Fibroblast of lung (primary cell): Measurements from ENCODE around the gene BBLN. TPM values are rescaled to one million over a fixed set of nuclear protein-coding genes. Genes with fewer than 3 reads are reported as not detected.

Experiments
- DNase-seq, 2 donors: peaks; one replicate each; pipeline versions ENCODE4 v3.0.0 to v3.0.0-alpha.2; 2010; ENCODE audit warnings: low read depth in 2 of 2
- H2AFZ ChIP-seq: 2 replicates; pipeline ENCODE4 v1.5.1; 2012; ENCODE audit warnings: low read length, control low read depth, inconsistent platforms
- H3K27ac ChIP-seq: 2 replicates; pipeline ENCODE4 v1.5.1; 2011; ENCODE audit warnings: low read length, control low read depth; ENCODE audit not compliant: insufficient read depth
- H3K27me3 ChIP-seq: 2 replicates; pipeline ENCODE4 v1.5.1; 2011; ENCODE audit warnings: mild to moderate bottlenecking, low read length; ENCODE audit not compliant: control insufficient read depth, insufficient read depth
- H3K36me3 ChIP-seq: 2 replicates; pipeline ENCODE4 v1.5.1; 2011; ENCODE audit warnings: low read length; ENCODE audit not compliant: control insufficient read depth, insufficient read depth
- H3K4me1 ChIP-seq: 2 replicates; pipeline ENCODE4 v1.5.1; 2011; ENCODE audit warnings: low read length; ENCODE audit not compliant: control insufficient read depth, insufficient read depth; ENCODE audit errors: extremely low read depth
- H3K4me2 ChIP-seq: 2 replicates; pipeline ENCODE4 v1.5.1; 2011; ENCODE audit warnings: low read length, control low read depth; ENCODE audit not compliant: insufficient read depth; ENCODE audit errors: extremely low read depth
- H3K4me3 ChIP-seq, 4 experiments: fragments of 200-600 bp in 1 of 4; sonication (generic) in 1 of 4; replicated peaks in 1 of 4; 2 replicates each; pipeline ENCODE4 v1.5.1; 2011 to 2016; ENCODE audit warnings: low read length in 4 of 4, low read depth in 3 of 4, mild to moderate bottlenecking in 3 of 4, control low read depth in 2 of 4, inconsistent platforms in 1 of 4, mixed read lengths in 1 of 4; ENCODE audit not compliant: insufficient read depth in 1 of 4; ENCODE audit errors: control extremely low read depth in 1 of 4
- H3K79me2 ChIP-seq: 2 replicates; pipeline ENCODE4 v1.5.1; 2012; ENCODE audit warnings: mild to moderate bottlenecking, low read length, inconsistent platforms; ENCODE audit not compliant: control insufficient read depth, insufficient read depth
- H3K9ac ChIP-seq: 2 replicates; pipeline ENCODE4 v1.5.1; 2011; ENCODE audit warnings: mild to moderate bottlenecking, low read length, control low read depth; ENCODE audit not compliant: insufficient read depth
- H3K9me3 ChIP-seq: 2 replicates; pipeline ENCODE4 v1.5.1; 2012; ENCODE audit warnings: low read depth, low read length; ENCODE audit not compliant: control insufficient read depth, insufficient read depth
- H4K20me1 ChIP-seq: 2 replicates; pipeline ENCODE4 v1.5.1; 2011; ENCODE audit warnings: low read length; ENCODE audit not compliant: control insufficient read depth, insufficient read depth; ENCODE audit errors: extremely low read depth
- CTCF ChIP-seq, 2 donors: IDR thresholded peaks in 1 of 2; conservative IDR thresholded peaks in 1 of 2; 1 replicate in 1 of 2; 2 replicates in 1 of 2; pipeline ENCODE4 v1.5.1; 2011 to 2012; ENCODE audit warnings: low read length in 2 of 2, control low read depth in 1 of 2, inconsistent platforms in 1 of 2, low read depth in 1 of 2, mild to moderate bottlenecking in 1 of 2
- EZH2 ChIP-seq: IDR thresholded peaks from 2 replicates; pipeline ENCODE4 v1.5.1; 2012; ENCODE audit warnings: low read length, control low read depth, mild to moderate bottlenecking; ENCODE audit errors: missing control alignments
- polyA plus RNA-seq, 2 donors: library from polyadenylated mRNA; depleted of rRNA in 1 of 2; stranded (reverse) in 1 of 2; unstranded in 1 of 2; fragments of >200 nt; gene quantifications; 2 replicates each; pipeline ENCODE4 v1.2.1, GENCODE V29; 2011 to 2012; ENCODE audit warnings: missing spikeins in 1 of 2
- total RNA-seq: library from RNA; depleted of rRNA; stranded (reverse); fragments of >200 nt; gene quantifications from 2 replicates; pipeline ENCODE4 v1.2.1, GENCODE V29; 2014

The BBLN gene
- total and polyA plus RNA-seq, 2 donors (not counting 1 experiment from before 2014, with no cell fraction given): 23.8 to 29.4 TPM

- H3K79me2 ChIP-seq: no peaks in the 10 kb centered on the region
- H3K27ac ChIP-seq: peak overlapping the region; percentile 57
Measured at GRCh38 chr9:128160603-128160987, 530 bp downstream of the BBLN start.

GRCh38 chr9:128161215-128161902, 1.3 kb downstream of the BBLN start:
- Histone ChIP-seq H4K20me1 (no peaks in the 10 kb centered on the region), H3K9me3 (no peaks in the 10 kb centered on the region), H3K36me3 (peaks cover 7% of the 10 kb centered on the region), H3K27ac (no peak overlapping the region), H3K9ac (no peak overlapping the region), H2AFZ (no peak overlapping the region), H3K27me3 (no peaks in the 10 kb centered on the region), H3K4me3 (peak overlapping the region in 3 of 4 experiments; percentile 67 to 93 (median 80)), H3K4me2 (peak overlapping the region; percentile 86), H3K79me2 (no peaks in the 10 kb centered on the region), H3K4me1 (no peaks in the 10 kb centered on the region)
- DNase-seq: no peak
- TF ChIP-seq CTCF (conservative IDR thresholded peaks at IDR 0.05 in 1 of 2, IDR thresholded peaks at IDR 0.05 in 1 of 2; ENCODE audit: low read depth in 1 of 2, low read length in 2 of 2) (no peak), EZH2 (no peak)

More at GRCh38 chr9:128160603-128160987, 530 bp downstream of the BBLN start:
- Histone ChIP-seq H3K27me3 (no peaks in the 10 kb centered on the region), H2AFZ (peak overlapping the region; percentile 81), H3K4me3 (peak overlapping the region; percentile 67 to 93 (median 82)), H4K20me1 (no peaks in the 10 kb centered on the region), H3K9me3 (no peaks in the 10 kb centered on the region), H3K9ac (peak overlapping the region; percentile 73), H3K4me1 (no peaks in the 10 kb centered on the region), H3K4me2 (peak overlapping the region; percentile 86), H3K36me3 (peaks cover 6% of the 10 kb centered on the region)
- DNase-seq: peak in 1 of 2 donors; percentile 29
- TF ChIP-seq EZH2 (no peak), CTCF (conservative IDR thresholded peaks at IDR 0.05 in 1 of 2, IDR thresholded peaks at IDR 0.05 in 1 of 2; ENCODE audit: low read depth in 1 of 2, low read length in 2 of 2) (no peak)

- Histone ChIP-seq H3K4me1 (no peaks in the 10 kb centered on the region), H3K79me2 (no peaks in the 10 kb centered on the region), H3K9me3 (no peaks in the 10 kb centered on the region), H3K4me2 (no peak overlapping the region), H3K36me3 (peaks cover 11% of the 10 kb centered on the region), H3K9ac (no peak overlapping the region), H3K27me3 (no peaks in the 10 kb centered on the region), H2AFZ (no peak overlapping the region), H3K27ac (no peak overlapping the region), H3K4me3 (no peak overlapping the region), H4K20me1 (no peaks in the 10 kb centered on the region)
- TF ChIP-seq EZH2: no peak
- TF ChIP-seq CTCF (conservative IDR thresholded peaks at IDR 0.05 in 1 of 2, IDR thresholded peaks at IDR 0.05 in 1 of 2; ENCODE audit: low read depth in 1 of 2, low read length in 2 of 2): no peak
- DNase-seq: peak; percentile 17 to 23
Measured at GRCh38 chr9:128162215-128163026, 2.4 kb downstream of the BBLN start.
